Peyer's patch (tissue), 4 donors: ENCODE data around the gene SPINT1. TPM values are rescaled to one million over a fixed set of nuclear protein-coding genes. Genes with fewer than 3 reads are reported as not detected.
"Not testable (repeated sequence)": the region's sequence is repeated elsewhere in the genome, so short reads cannot be mapped to it uniquely, and the experiment has no call there.

Source experiments
- DNase-seq, 3 donors: peaks; one replicate each; pipeline ENCODE4 v3.0.0-alpha.2; 2017 to 2019
- H3K27ac ChIP-seq, 4 donors: fragments of 200-600 bp; sonication (generic); one replicate each; pipeline ENCODE4 v1.5.1; 2016 to 2019
- H3K27me3 ChIP-seq, 2 donors: fragments of 200-600 bp; sonication (generic); one replicate each; pipeline ENCODE4 v1.5.1; 2019
- H3K36me3 ChIP-seq, 3 donors: fragments of 200-600 bp; sonication (generic); one replicate each; pipeline ENCODE4 v1.5.1; 2016 to 2019
- H3K4me1 ChIP-seq, 4 donors: fragments of 200-600 bp; sonication (generic); one replicate each; pipeline ENCODE4 v1.5.1; 2016 to 2019
- H3K4me3 ChIP-seq, 4 donors: fragments of 200-600 bp; sonication (generic); 1 replicate in 3 of 4; 2 replicates in 1 of 4; pipeline ENCODE4 v1.5.1; 2016 to 2019; ENCODE audit warnings: mild to moderate bottlenecking in 1 of 4
- H3K9me3 ChIP-seq, 4 donors: fragments of 200-600 bp; sonication (generic); one replicate each; pipeline ENCODE4 v1.5.1; 2016 to 2019; ENCODE audit warnings: mild to moderate bottlenecking in 1 of 4
- POLR2A ChIP-seq, 2 donors: fragments of 450-650 bp; IDR thresholded peaks; one replicate each; pipeline ENCODE4 v1.5.1; 2017; ENCODE audit warnings: antibody characterized with exemption in 2 of 2, mild to moderate bottlenecking in 2 of 2, moderate library complexity in 2 of 2
- total RNA-seq, 4 donors: library from RNA; depleted of rRNA; stranded (reverse); fragments of >200 nt; gene quantifications; one replicate each; pipeline ENCODE4 v1.1.0, GENCODE V29; 2016
- TF ChIP-seq, protein P1 (sequence below), 6 experiments: fragments of 450-650 bp in 4 of 6; fragments of 200-600 bp in 2 of 6; sonication (generic) in 1 of 6; IDR thresholded peaks; one replicate each; pipeline ENCODE4 v1.5.1; 2017 to 2019; ENCODE audit warnings: antibody characterized with exemption in 6 of 6, mild to moderate bottlenecking in 3 of 6, moderate library complexity in 1 of 6

Gene SPINT1
- total RNA-seq, 4 donors from 2014 or later, result 103 to 991 (median 784) TPM

DNA sequence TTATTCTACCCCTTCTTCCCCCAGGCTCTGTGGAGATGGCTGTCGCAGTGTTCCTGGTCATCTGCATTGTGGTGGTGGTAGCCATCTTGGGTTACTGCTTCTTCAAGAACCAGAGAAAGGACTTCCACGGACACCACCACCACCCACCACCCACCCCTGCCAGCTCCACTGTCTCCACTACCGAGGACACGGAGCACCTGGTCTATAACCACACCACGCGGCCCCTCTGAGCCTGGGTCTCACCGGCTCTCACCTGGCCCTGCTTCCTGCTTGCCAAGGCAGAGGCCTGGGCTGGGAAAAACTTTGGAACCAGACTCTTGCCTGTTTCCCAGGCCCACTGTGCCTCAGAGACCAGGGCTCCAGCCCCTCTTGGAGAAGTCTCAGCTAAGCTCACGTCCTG is 12.9 kb downstream of the SPINT1 start:
- no peak overlapping the region for H3K4me3 ChIP-seq
- H3K9me3 ChIP-seq, result no peaks in the 10 kb centered on the region
- H3K27ac ChIP-seq, result peak overlapping the region in 3 of 4 donors; percentile 16 to 78 (median 41)
- no peaks in the 10 kb centered on the region for H3K27me3 ChIP-seq
- peaks cover 0 to 47% (median 0%) of the 10 kb centered on the region in 3 donors for H3K36me3 ChIP-seq
- no peak for TF ChIP-seq POLR2A (IDR thresholded peaks at IDR 0.05)
- TF ChIP-seq, protein P1, sequence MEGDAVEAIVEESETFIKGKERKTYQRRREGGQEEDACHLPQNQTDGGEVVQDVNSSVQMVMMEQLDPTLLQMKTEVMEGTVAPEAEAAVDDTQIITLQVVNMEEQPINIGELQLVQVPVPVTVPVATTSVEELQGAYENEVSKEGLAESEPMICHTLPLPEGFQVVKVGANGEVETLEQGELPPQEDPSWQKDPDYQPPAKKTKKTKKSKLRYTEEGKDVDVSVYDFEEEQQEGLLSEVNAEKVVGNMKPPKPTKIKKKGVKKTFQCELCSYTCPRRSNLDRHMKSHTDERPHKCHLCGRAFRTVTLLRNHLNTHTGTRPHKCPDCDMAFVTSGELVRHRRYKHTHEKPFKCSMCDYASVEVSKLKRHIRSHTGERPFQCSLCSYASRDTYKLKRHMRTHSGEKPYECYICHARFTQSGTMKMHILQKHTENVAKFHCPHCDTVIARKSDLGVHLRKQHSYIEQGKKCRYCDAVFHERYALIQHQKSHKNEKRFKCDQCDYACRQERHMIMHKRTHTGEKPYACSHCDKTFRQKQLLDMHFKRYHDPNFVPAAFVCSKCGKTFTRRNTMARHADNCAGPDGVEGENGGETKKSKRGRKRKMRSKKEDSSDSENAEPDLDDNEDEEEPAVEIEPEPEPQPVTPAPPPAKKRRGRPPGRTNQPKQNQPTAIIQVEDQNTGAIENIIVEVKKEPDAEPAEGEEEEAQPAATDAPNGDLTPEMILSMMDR (IDR thresholded peaks at IDR 0.05), result no peak
- no peak for DNase-seq
- H3K4me1 ChIP-seq, result peaks cover 0 to 34% (median 7%) of the 10 kb centered on the region in 4 donors

- H3K9me3 ChIP-seq, result no peaks in the 10 kb centered on the region
- peaks cover 0 to 46% (median 0%) of the 10 kb centered on the region in 3 donors for H3K36me3 ChIP-seq
- peak; percentile 64 to 89 (median 88) for DNase-seq
- H3K27ac ChIP-seq, result peak overlapping the region in 3 of 4 donors; percentile 16 to 78 (median 41)
- peaks cover 0 to 27% (median 3%) of the 10 kb centered on the region in 4 donors for H3K4me1 ChIP-seq
- TF ChIP-seq, protein P1 (IDR thresholded peaks at IDR 0.05), result peak; percentile 84 to 97 (median 96)
- TF ChIP-seq POLR2A (IDR thresholded peaks at IDR 0.05), result no peak
- H3K4me3 ChIP-seq, result no peak overlapping the region
- no peaks in the 10 kb centered on the region for H3K27me3 ChIP-seq
Observed at GRCh38 chr15:40857601-40858341, 13.9 kb downstream of the SPINT1 start.

GRCh38 chr15:40858706-40859105 is 14.9 kb downstream of the SPINT1 start:
- peaks cover 0 to 19% (median 0%) of the 10 kb centered on the region in 4 donors for H3K4me1 ChIP-seq
- H3K27ac ChIP-seq, result peak overlapping the region in 1 of 4 donors; percentile 62
- no peaks in the 10 kb centered on the region for H3K27me3 ChIP-seq
- H3K4me3 ChIP-seq, result no peak overlapping the region
- no peak for DNase-seq
- no peaks in the 10 kb centered on the region for H3K9me3 ChIP-seq
- TF ChIP-seq, protein P1 (IDR thresholded peaks at IDR 0.05), result no peak
- TF ChIP-seq POLR2A (IDR thresholded peaks at IDR 0.05), result no peak
- H3K36me3 ChIP-seq, result peaks cover 0 to 37% (median 0%) of the 10 kb centered on the region in 3 donors

DNA sequence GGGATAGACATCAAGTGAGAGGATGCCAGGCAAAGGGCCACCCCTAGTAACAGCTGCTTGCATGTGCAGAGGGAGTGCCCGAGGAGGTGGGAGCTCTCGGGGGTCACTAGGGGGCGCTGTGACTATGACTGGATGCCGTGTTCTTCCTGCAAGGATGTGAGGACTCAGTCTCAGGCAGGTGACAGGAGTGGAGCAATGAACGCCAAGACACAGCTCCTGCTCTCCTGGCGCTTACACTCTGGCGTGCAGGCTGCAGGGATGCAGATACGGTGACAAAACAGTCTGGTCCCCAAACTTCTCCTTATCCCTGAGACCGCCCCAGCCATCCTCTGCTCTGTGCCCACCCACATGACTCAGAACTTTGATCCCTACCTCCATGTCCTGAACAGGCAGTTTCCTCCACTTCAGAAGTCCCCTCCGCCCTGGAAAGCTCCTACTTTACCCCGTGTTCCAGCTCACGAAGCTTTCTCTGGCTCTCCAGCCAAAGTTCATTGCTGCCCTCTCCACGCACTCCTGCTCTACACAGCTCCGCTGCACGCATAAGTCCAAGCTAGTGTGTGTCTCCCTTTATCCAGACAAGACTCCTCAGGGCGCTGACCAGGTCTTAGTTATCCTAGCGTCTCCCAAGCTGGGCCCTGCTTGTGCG is 15.5 kb downstream of the SPINT1 start:
- Histone ChIP-seq H3K4me1 (peaks cover 0 to 24% (median 0%) of the 10 kb centered on the region in 4 donors), H3K27ac (peak overlapping the region in 2 of 4 donors; percentile 30 to 62), H3K36me3 (peaks cover 0 to 30% (median 0%) of the 10 kb centered on the region in 3 donors), H3K9me3 (no peaks in the 10 kb centered on the region), H3K4me3 (no peak overlapping the region), H3K27me3 (no peaks in the 10 kb centered on the region)
- TF ChIP-seq, protein P1 (IDR thresholded peaks at IDR 0.05), result peak; percentile 28 to 84 (median 78)
- no peak for TF ChIP-seq POLR2A (IDR thresholded peaks at IDR 0.05)
- peak; percentile 71 to 92 (median 91) for DNase-seq

GRCh38 chr15:40861147-40861546 is 17.3 kb downstream of the SPINT1 start:
- H3K27me3 ChIP-seq, DNase-seq, H3K9me3 ChIP-seq, H3K4me3 ChIP-seq, H3K27ac ChIP-seq: not testable (repeated sequence)
- Histone ChIP-seq H3K36me3 (peaks cover 0 to 12% (median 0%) of the 10 kb centered on the region in 3 donors), H3K4me1 (peaks cover 0 to 24% (median 0%) of the 10 kb centered on the region in 4 donors)
